GM12872 (cell line): ENCODE data around the gene SCARB1.

Source experiments
- CTCF ChIP-seq: IDR thresholded peaks from 3 replicates; pipeline ENCODE4 v1.5.1; 2011; ENCODE audit warnings: low read depth, mild to moderate bottlenecking, low read length, moderate library complexity; ENCODE audit not compliant: insufficient read depth

The SCARB1 gene

GRCh38 chr12:124844411-124845397 lies 19.0 kb downstream of the SCARB1 start:
- no peak for TF ChIP-seq CTCF

- TF ChIP-seq CTCF = no peak
Measured at GRCh38 chr12:124842800-124843510, 20.7 kb downstream of the SCARB1 start.

GRCh38 chr12:124842073-124842749 lies 21.5 kb downstream of the SCARB1 start:
- TF ChIP-seq CTCF = no peak

GRCh38 chr12:124841558-124841945 lies 22.1 kb downstream of the SCARB1 start:
- TF ChIP-seq CTCF = no peak

GRCh38 chr12:124837958-124838803 lies 25.5 kb downstream of the SCARB1 start:
- no peak for TF ChIP-seq CTCF

- TF ChIP-seq CTCF = no peak
Measured at GRCh38 chr12:124837249-124837897, 26.3 kb downstream of the SCARB1 start.
